Measurements from ENCODE around the gene VASN. TPM values are rescaled to one million over a fixed set of nuclear protein-coding genes. Genes with fewer than 3 reads are reported as not detected.

Gene VASN
- total RNA-seq, 4 donors from 2014 or later: 7.1 to 31.3 (median 21.7) TPM

DNA sequence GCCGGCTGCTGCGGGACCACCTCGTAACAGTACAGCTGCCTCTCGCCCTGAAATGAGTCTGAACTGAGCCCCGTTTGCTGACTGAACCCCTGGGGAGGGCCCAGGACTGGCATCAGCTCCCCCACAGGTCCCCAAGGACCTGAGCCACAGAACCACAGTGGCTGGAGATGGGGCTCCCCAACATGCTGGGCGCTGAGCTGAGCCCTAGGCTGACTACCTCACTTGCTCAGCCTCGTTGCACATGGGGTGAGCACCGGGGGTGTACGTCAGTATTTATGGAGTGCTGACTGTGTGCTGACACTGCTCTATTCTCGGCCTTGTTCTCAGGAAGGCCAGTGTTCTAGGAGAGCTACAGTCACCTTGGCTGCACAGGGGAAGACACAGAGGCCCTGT is 6.6 kb upstream of the VASN start:
- no peak overlapping the region for H3K27ac ChIP-seq (replicated peaks in 1 of 4)
- H3K9me3 ChIP-seq: no peaks in the 10 kb centered on the region
- no peak overlapping the region for H3K4me3 ChIP-seq
- no peak for DNase-seq (ENCODE audit: extremely low spot score)
- peaks cover 14 to 62% (median 55%) of the 10 kb centered on the region in 4 donors for H3K36me3 ChIP-seq
- no CpG with 5 or more reads among the region's 10 CpGs for WGBS
- peaks cover 0 to 9% (median 6%) of the 10 kb centered on the region in 4 donors for H3K4me1 ChIP-seq
- no peaks in the 10 kb centered on the region for H3K27me3 ChIP-seq
- no peak for TF ChIP-seq POLR2AphosphoS5 (IDR thresholded peaks at IDR 0.05)
- TF ChIP-seq EP300 (IDR thresholded peaks at IDR 0.05): no peak
- TF ChIP-seq POLR2A (IDR thresholded peaks at IDR 0.05; ENCODE audit: low read depth): no peak
- TF ChIP-seq CTCF (IDR thresholded peaks at IDR 0.05): no peak
- intact Hi-C loops (cut with DNase I): no loop called here

GRCh38 chr16:4365615-4366014 is 6.0 kb upstream of the VASN start:
- Histone ChIP-seq H3K9me3 (no peaks in the 10 kb centered on the region), H3K36me3 (peaks cover 14 to 56% (median 50%) of the 10 kb centered on the region in 4 donors), H3K4me1 (peaks cover 0 to 15% (median 12%) of the 10 kb centered on the region in 4 donors), H3K27ac (replicated peaks in 1 of 4) (no peak overlapping the region), H3K4me3 (no peak overlapping the region), H3K27me3 (no peaks in the 10 kb centered on the region)
- WGBS: 100% methylated on average over 6 of the region's 12 CpGs
- no peak for DNase-seq (ENCODE audit: extremely low spot score)
- intact Hi-C loops (cut with DNase I): no loop called here
- TF ChIP-seq POLR2AphosphoS5 (IDR thresholded peaks at IDR 0.05) (no peak), EP300 (IDR thresholded peaks at IDR 0.05) (no peak), POLR2A (IDR thresholded peaks at IDR 0.05; ENCODE audit: low read depth) (no peak), CTCF (IDR thresholded peaks at IDR 0.05) (no peak)

DNA sequence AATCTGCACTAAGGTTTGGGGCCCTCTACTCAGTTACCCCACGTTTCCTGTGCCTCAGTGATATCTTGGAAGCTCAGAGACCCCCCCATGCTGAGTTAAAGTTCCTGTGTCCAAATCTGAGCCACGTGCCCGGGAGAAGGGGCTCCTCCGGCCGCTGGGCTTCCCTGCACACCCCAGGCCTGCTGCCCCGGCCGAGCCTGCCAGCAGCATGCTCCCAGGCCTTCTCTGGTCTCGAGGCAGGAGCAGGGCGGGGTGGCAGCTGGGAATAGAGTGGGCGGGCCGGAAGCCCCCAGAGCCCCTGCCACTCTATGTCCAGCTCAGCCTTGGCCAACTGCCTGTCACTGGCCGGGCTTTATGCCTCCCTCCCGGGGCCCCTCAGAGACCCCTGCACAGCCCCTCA is 5.6 kb upstream of the VASN start:
- no peak overlapping the region for H3K4me3 ChIP-seq
- H3K4me1 ChIP-seq: peaks cover 2 to 19% (median 16%) of the 10 kb centered on the region in 4 donors
- H3K27ac ChIP-seq (replicated peaks in 1 of 4): no peak overlapping the region
- peaks cover 14 to 52% (median 47%) of the 10 kb centered on the region in 4 donors for H3K36me3 ChIP-seq
- intact Hi-C loops (cut with DNase I): no loop called here
- DNase-seq (ENCODE audit: extremely low spot score): no peak
- H3K9me3 ChIP-seq: no peaks in the 10 kb centered on the region
- WGBS: 87% methylated on average over 10 of the region's 13 CpGs
- TF ChIP-seq EP300 (IDR thresholded peaks at IDR 0.05): no peak
- TF ChIP-seq CTCF (IDR thresholded peaks at IDR 0.05): no peak
- TF ChIP-seq POLR2AphosphoS5 (IDR thresholded peaks at IDR 0.05): no peak
- no peak for TF ChIP-seq POLR2A (IDR thresholded peaks at IDR 0.05; ENCODE audit: low read depth)
- no peaks in the 10 kb centered on the region for H3K27me3 ChIP-seq

GRCh38 chr16:4367393-4367856 is 4.2 kb upstream of the VASN start:
- no peak for DNase-seq (ENCODE audit: extremely low spot score)
- no peak for TF ChIP-seq POLR2AphosphoS5 (IDR thresholded peaks at IDR 0.05)
- no peak for TF ChIP-seq POLR2A (IDR thresholded peaks at IDR 0.05; ENCODE audit: low read depth)
- no peak for TF ChIP-seq EP300 (IDR thresholded peaks at IDR 0.05)
- TF ChIP-seq CTCF (IDR thresholded peaks at IDR 0.05): no peak
- Histone ChIP-seq H3K27ac (replicated peaks in 1 of 4) (no peak overlapping the region), H3K4me3 (no peak overlapping the region), H3K4me1 (peaks cover 11 to 33% (median 28%) of the 10 kb centered on the region in 4 donors), H3K9me3 (no peaks in the 10 kb centered on the region), H3K27me3 (no peaks in the 10 kb centered on the region), H3K36me3 (peaks cover 12 to 38% (median 33%) of the 10 kb centered on the region in 4 donors)
- intact Hi-C loops (cut with DNase I): no loop called here
- whole genome bisulfite sequencing: 98% methylated on average over 5 of the region's 5 CpGs
